HG03196 (cell line): Measurements from ENCODE around the gene FZD2.

Experiments
- ATAC-seq: cut with Tn5 transposase; IDR thresholded peaks from one replicate; pipeline ENCODE4 v1.9.1; 2021; ENCODE audit not compliant: unreplicated experiment

Gene FZD2

GRCh38 chr17:44606658-44607057 is 49.4 kb downstream of the FZD2 start:
- ATAC-seq: no peak

GRCh38 chr17:44607836-44608690 is 50.8 kb downstream of the FZD2 start:
- ATAC-seq: no peak

- no peak for ATAC-seq
Measured at GRCh38 chr17:44608727-44609435, 51.6 kb downstream of the FZD2 start.

GRCh38 chr17:44610331-44610730 is 53.0 kb downstream of the FZD2 start:
- no peak for ATAC-seq
